Stimulated activated CD4-positive, alpha-beta T cell treated with anti-CD3 and anti-CD28 coated beads, Interleukin-12 subunit alpha, Interleukin-12 subunit beta, amount 100 ng/mL, for 48 hours (primary cell): ENCODE results near the gene CACNB3.
"Not testable (repeated sequence)": the region's sequence is repeated elsewhere in the genome, so short reads cannot be mapped to it uniquely, and the experiment has no call there.

ENCODE experiments used
- DNase-seq, 3 donors: peaks; one replicate each; pipeline ENCODE4 v3.0.0-alpha.2; 2020; ENCODE audit warnings: low read depth in 2 of 3, low spot score in 1 of 3

CACNB3 gene

DNA sequence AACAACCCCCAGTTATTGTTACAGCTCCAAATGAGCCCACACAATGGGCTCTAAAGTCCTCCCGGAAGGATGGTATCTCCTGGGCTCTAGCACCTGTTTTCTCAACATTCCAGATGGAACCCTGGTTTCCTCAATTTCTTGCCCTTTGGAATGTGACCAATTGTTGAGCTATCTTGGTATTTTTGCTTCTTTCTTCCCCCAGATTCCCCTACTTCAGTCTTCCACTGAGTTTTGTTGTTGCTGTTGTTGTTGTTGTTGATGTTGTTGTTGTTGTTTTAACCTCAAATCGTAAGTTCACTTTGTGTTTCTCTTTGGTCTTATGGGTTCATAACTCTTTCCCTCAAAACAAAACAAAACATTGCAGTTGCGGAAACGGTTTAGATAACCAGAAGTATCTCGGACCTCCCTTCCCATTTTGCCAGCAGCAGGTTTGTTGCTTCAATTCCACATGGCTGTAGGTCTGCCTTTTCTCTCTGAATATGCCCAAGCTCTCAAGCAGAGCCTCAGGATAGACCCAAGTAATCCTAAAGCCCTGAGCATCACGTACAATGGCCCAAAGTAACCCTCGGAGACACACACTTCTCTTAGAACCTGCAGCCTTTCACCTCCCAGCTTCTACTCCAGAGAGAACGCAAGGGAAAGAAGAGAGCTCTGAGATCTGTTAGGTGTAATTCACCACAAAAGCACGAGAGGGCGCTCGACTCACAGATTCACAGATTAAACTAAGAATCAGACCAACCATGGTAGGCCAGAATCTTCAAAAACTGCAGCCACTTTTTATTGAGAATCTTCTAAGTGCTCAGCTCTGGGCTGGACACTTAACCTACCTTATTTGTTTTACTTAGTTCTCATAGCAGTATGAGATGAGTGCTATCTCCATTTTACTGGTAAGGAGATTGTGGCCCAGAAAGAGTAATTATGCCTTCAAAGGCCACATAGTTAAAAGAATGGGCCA, 34.7 kb downstream of the CACNB3 start:
- peak; percentile 78 to 98 (median 82) for DNase-seq

DNA sequence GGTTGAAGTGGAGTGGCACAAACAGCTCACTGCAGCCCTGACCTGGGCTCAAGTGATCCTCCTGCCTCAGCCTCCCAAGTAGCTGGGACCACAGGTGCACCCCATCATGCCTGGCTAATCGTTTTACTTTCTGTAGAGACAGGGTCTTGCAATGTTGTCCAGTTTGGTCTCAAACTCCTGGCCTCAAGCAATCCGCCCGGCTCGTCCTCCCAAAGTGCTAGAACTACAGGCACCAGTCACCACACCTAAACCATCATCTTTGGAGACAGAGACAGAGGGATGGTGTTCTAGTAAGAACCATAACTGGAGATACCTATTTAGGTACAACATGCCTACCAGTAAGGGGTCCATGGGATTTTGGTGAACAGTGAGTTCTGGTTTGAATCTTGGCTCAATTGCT, 36.2 kb downstream of the CACNB3 start:
- DNase-seq = no peak

DNA sequence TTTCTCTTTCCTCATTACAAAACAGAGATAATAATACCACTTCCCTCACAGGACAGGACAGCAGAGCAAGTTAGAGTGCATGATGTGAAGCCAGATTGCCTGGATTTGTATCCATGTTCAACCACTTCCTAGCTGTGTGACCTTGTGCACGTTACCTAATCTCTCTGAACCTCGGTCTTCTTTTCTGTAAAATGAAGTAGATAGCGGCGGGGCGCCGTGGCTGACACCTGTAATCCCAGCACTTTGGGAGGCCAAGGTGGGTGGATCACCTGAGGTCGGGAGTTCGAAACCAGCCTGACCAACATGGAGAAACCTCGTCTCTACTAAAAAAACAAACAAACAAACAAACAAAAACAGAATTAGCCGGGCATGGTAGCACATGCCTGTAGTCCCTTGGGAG, 36.6 kb downstream of the CACNB3 start:
- DNase-seq = not testable (repeated sequence)

DNA sequence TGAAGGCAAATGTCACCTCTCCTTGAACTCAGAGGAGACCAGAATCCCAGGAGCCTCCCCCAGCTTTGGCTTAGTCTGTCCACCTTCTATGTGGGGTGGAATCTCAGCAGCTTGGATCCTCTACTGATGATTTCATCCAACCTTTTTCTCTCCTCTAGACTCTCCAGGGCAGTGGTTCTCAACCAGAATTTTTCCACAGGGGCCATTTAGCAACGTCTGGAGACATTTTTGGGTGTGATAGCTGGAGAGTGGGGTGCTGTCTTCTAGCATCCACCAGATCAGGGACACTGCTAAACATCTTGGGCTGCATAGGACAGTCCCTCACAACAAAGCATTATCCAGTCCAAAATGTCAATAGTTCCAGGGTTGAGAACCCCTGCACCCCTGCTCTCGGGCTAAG, 38.1 kb downstream of the CACNB3 start:
- DNase-seq = no peak

DNA sequence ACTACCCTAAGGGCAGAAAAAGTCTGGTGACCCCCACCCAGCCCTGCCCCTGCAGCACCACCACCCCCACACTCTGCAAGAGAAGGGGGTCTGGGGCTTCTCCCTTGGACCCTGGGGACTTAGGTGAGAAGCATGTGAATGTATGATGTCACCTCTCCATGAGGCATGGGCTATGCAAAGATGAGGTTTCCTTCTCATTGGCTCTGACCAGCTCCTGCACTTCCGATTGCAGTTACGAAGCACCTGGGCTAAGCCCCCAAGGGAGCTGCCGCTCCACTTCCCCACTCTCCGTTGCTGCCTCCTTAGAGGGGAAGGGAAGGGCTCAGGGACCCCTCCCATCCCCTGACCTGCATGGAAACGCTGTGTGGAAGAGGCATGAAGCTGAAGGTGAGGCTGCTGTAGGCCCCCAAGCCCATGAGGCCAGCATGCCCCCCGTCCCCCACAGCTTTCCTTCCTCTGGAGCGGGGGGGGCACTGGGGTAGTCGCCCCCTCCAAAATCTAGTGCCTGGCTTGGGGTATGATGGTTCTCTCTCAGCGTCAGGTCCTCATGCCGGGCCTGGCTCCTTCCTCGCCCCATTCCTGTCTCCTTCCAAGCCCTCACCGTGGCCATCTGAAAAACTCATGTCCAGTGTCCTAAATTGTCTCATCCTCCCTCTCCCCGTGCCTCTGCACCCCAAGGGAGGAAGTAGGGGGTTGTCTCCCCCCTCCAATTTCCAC, 39.1 kb downstream of the CACNB3 start:
- DNase-seq = no peak

DNA sequence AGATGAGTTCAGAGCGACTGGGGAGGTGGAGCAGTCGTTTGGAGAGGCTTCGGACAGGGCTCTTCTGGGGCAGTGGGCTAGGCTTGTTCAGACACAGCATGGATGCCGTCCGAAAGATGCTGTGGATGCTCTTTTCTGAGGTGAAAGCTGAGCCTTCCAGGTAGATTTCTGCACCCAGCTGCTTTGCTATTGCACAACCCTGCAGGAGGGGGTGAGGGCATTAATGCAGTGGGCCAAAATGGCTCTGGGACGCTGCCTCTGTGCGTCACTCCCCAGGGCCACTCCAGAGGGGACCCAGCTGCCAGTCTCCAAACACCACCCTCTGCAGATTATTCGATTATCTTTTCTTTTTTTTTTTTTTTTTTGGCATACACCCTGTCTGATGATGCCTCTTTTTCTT, 39.7 kb downstream of the CACNB3 start:
- no peak for DNase-seq

DNA sequence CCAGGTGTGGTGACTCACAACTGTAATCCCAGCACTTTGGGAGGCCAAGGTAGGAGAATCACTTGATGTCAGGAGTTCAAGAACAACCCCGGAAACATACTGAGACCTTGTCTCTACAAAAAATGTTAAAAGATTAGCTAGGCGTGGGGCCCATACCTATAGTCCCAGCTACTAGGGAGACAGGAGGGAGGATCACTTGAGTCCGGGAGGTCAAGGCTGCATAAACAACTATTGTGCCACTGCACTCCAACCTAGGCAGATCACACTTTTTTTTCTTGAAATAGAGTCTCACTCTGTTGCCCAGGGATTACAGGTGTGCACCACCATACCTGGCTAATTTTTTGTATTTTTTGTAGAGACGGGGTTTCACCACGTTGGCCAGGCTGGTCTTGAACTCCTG, 41.3 kb downstream of the CACNB3 start:
- no peak for DNase-seq

DNA sequence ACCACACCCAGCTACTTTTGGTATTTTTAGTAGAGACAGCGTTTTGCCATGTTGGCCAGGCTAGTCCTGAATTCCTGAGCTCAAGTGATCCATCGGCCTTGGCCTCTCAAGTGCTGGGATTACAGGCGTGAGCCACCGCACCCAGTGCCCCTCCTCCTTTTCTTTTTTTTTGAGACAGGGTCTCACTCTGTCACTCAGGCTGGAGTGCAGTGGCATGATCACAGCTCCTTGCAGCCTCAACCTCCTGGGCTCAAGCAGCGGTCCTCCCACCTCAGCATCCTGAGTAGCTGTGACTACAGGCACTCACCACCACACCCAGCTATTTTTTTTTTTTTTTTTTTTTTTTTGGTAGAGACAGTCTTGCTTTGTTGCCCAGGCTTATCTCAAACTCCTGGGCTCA, 41.9 kb downstream of the CACNB3 start:
- not testable (repeated sequence) for DNase-seq

DNA sequence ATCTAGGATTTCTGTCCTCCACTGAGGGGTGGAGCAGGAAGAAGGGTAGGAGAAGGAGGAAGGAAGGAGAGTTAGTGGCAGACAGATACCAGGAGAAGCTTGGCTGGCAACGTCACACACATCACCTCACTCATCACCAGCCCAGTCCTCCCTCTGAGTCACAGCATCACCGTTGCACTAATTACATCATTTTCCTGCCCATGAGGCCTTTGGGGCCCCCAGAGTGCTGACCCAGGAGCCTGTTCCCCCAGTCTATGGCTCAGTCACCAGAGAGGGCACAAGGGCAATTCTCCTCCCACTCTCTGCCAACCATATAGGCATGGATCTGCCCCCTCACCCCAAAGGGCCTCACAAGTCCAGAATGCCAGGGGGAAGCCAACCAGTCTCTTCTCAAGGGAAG, 42.8 kb downstream of the CACNB3 start:
- no peak for DNase-seq

DNA sequence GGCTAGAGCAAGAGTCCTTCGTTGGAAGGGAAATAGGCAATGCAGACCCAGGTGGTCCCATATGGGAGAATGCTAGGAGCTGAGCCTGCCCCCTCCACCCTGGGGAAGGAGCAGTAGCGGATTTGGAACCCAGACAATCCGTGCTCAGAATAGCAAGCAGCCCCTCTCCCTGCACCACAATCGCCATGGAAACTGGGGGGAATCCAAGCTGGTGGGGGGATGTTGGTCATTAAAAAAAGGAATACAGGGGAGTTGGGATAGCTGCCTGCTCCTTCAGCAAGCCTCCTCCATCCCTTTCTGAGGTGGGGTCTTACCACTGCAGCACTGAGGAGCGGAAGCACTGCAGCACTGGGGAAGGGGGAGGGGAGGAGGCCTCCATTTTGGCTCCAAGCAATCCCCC, 44.5 kb downstream of the CACNB3 start:
- no peak for DNase-seq

DNA sequence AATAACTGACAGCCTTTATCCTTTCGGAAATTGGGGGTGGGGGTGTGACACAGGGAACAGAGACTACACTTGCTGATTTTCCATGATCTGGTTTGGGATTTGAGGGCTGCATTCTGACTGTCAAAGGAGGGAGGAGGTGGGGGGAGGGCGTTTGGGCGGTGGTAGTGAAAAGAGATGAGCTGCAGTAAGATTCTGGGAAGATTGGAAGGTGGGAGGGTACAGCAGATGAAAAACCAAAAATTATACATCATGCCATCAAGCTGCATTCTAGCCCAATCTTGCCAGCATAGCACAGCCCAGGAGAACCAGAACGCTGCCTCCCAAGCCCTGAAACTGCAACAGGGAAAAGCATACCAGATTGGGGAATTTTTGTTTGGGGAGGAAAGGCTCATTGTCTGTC, 45.0 kb downstream of the CACNB3 start:
- DNase-seq = no peak

DNA sequence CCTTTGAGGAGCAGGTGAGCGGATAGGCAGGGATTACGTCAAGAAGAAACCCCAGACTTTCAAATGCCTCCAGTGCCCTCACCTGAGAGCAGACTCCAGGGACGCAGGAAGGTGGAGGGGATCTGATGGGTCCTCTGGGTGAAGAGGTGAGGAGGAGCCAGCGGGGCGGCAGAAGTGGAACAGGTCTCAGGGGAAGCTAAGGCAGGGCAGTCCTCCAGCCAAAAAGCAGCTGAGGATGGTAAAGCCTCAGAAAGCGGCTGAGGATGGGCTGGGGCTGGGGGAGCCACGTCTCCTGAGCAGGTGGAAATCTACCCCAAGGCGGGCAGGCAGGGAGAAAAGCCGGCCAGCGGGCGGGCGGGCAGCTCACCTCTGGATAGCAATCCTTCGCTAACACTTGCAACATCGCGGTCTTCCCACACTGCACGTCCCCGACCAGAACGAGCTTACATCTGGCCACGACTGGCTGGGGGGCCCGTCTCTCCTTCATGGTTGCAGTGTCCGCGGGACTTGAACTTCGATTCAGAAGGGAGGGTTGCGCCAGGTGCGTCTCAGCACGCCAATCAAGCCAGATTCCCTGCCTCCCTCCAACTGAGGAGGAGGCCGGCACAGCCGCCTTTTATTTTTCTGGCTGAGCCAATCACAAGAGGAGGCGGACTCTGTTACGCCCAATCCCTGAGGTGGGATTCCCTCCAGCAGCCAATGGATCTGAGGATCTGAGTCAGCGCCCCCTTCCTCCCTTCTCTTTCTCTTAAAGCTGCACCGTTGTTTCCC, 47.2 kb downstream of the CACNB3 start, which contains the start of gene RND1:
TSS of gene RND1 (minus strand) at position 590 of the 771 bp plus-strand sequence. CDS start at position 487, 103 bp downstream.
- peak; percentile 72 to 78 (median 77) for DNase-seq

DNA sequence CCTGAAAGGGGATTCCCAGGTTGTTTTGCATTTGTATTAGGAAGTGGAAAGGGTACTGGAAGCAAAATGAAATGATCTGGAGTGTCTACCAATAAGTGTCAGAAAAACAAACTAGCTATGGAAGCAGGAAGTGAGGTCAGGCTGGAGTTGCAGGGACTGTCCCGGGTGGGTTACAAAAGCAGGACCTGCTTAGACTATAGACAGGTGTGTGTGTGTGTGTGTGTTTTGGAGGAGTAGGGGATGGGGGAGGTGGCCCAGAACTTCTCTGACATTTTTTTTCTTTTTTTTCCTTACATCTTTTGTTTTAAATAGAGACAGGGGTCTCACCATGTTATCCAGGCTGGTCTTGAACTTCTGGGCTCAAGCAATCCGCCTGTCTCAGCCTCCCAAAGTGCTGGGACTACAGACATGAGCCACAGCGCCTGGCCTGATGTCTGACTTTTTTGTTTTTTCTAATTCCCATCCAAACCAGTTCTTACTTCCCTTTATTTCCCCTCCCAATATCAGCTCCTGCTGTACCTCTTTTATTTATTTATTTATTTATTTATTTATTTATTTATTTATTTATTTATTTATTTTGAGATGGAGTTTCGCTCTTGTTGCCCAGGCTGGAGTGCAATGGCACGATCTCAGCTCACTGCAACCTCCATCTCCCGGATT, 47.9 kb downstream of the CACNB3 start:
- DNase-seq = no peak

DNA sequence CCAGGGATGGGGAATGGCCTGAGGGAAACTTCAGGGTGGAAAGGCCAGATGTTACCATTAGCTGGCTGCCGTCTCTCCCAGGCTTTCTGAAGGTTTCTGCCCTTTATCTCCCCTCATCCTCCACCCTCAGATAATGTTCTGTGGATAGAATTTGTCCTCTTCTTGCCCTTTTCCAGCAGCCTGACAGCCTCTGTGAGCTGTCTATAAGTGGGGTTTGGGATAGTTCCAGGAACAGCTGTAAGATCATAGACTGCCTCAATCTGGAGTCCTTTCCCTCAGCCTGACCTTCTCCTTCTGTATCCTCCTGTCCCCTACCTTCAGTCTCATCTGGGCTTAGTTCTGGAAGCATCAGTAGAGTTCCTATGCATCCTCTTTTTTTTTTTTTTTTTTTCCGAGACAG, 50.2 kb downstream of the CACNB3 start:
- DNase-seq = no peak

DNA sequence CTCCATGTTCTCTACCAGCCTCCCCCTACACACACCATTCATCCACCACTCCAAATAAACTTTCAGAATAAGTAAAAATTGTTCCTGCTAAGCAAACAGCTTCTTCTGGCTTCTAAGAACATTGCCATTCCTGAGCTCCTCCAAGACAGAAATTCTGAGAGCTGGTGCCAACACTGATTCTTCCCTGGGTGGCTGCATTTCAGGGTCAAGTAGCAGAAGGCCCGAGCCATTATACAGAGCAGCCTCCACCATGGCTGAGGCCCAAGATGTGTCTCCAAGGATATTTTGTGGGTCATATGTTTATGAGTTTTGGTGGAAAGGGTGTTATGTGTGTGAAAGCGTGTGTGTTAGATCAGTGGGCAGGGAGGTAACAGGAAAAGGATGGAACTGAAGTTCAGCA, 50.9 kb downstream of the CACNB3 start:
- no peak for DNase-seq

DNA sequence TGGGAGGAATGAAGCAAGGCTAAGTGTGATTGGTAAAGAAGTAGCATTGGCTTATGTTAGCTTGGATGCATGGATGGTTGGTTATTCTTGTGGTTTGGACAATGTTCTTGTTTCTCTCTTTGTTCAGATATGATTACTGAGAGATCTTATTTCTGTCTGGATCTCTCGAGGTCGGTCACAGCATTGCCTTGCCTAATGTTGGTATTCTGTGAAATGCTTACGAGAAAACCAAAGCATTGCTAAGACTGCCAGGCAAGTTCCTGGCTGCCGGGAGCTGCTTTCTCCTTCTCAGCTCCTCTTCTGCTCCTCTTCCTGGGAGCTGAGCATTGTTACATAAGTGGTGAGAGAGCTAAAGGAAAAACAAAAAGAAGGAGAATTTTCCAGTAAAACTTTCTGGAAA, 54.8 kb downstream of the CACNB3 start:
- no peak for DNase-seq

DNA sequence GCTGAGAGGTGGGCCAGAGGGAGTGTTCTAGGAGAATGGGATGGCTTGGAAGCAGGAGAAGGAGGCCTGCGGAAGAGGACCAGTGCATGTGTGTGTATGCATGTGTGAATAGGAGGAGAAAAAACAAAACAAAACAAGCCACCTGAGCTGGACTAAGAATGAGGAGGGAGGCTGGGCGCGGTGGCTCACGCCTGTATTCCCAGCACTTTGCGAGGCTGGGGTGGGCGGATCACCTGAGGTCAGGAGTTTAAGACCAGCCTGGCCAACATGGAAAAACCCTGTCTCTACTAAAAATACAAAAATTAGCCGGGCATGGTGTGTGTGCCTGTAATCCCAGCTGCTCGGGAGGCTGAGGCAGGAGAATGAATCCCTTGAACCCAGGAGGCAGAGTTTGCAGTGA, 55.2 kb downstream of the CACNB3 start:
- DNase-seq = not testable (repeated sequence)

DNA sequence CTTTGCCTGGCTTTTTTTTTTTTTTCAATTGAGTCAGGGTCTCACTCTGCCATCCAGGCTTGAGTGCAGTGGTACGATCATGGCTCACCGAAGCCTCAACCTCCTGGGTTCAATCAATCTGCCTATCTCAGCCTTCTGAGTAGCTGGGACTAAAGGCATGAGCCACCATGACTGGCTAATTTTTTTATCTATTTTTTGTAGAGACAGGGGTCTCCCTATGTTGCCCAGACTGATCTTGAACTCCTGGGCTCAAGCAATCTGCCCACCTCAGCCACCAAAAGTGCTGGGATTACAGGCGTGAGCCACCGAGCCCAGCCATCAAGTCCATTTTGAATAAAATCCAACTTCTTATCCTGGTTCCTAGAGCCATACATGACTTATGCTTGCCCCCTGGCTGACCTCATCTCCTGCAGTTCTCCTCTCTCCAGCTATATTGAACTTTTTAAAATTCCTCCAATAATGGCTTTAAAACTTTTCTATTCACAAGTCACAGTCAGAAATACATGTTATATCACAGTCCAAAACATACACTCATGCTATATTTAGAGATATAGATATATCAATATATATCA, 57.7 kb downstream of the CACNB3 start:
- DNase-seq = no peak
